Activated T-helper 2 cell treated with anti-CD3 and anti-CD28 coated beads, Interferon-gamma antibody, Interleukin-2, Interleukin-4, amounts not matched to agents 10 μg/mL and 5 μg/mL and 100 μg/mL, durations not matched to agents 14 hours and 24 hours and 36 hours (primary cell): ENCODE results near the gene EIF4G1. TPM values are rescaled to one million over a fixed set of nuclear protein-coding genes. Genes with fewer than 3 reads are reported as not detected.

Experiments used
- DNase-seq: peaks from one replicate; pipeline ENCODE4 v3.0.0; 2021; ENCODE audit warnings: low spot score
- H3K27ac Mint-ChIP-seq: one replicate; pipeline ENCODE4 v1.8.0; 2021; ENCODE audit warnings: mixed read lengths
- H3K27me3 Mint-ChIP-seq: one replicate; pipeline ENCODE4 v1.8.0; 2021; ENCODE audit warnings: low read depth, mixed read lengths
- H3K36me3 Mint-ChIP-seq: one replicate; pipeline ENCODE4 v1.8.0; 2021; ENCODE audit warnings: low read depth, mixed read lengths
- H3K4me1 Mint-ChIP-seq: one replicate; pipeline ENCODE4 v1.8.0; 2021; ENCODE audit warnings: low read depth, mixed read lengths
- H3K4me3 Mint-ChIP-seq: one replicate; pipeline ENCODE4 v1.8.0; 2021; ENCODE audit warnings: low read depth, mild to moderate bottlenecking, moderate library complexity, mixed read lengths
- H3K9me3 Mint-ChIP-seq: one replicate; pipeline ENCODE4 v1.8.0; 2021; ENCODE audit warnings: mixed read lengths
- intact Hi-C: fragments of 100-400 bp; cut with micrococcal nuclease; formaldehyde crosslinking; loops from one replicate; pipeline ENCODE4 v1.15.1; 2023
- total RNA-seq: library from RNA; stranded (reverse); gene quantifications from 2 replicates; pipeline ENCODE4 v1.2.3, GENCODE V29; 2022

EIF4G1 gene
- total RNA-seq, 1 donor from 2014 or later: 628 TPM

GRCh38 chr3:184360929-184361531 lies 46.6 kb downstream of the EIF4G1 start:
- H3K4me1 Mint-ChIP-seq: peaks cover 14% of the 10 kb centered on the region
- peak overlapping the region; percentile 83 for H3K4me3 Mint-ChIP-seq
- H3K27ac Mint-ChIP-seq: peak overlapping the region; percentile 71
- H3K36me3 Mint-ChIP-seq: peaks cover 22% of the 10 kb centered on the region
- no peaks in the 10 kb centered on the region for H3K27me3 Mint-ChIP-seq
- no peak for DNase-seq
- intact Hi-C loops: loop anchor here (5.0 kb wide), 1 partner anchor 351 kb away; the partner anchor contains the start of gene MAGEF1
- H3K9me3 Mint-ChIP-seq: no peaks in the 10 kb centered on the region

- Mint-ChIP-seq H3K9me3 (no peaks in the 10 kb centered on the region), H3K36me3 (peaks cover 25% of the 10 kb centered on the region), H3K4me3 (peak within 1 kb of the TSS; percentile 90), H3K27me3 (no peaks in the 10 kb centered on the region), H3K27ac (peak within 1 kb of the TSS; percentile 94), H3K4me1 (peaks cover 15% of the 10 kb centered on the region)
- peak; percentile 51 for DNase-seq
- intact Hi-C loops: loop anchor here (5.0 kb wide), 1 partner anchor 351 kb away; the partner anchor contains the start of gene MAGEF1
These were observed 47.1 kb downstream of the EIF4G1 start, which contains the start of the genes CLCN2 and POLR2H for GRCh38 chr3:184361532-184361931. Gene CLCN2, minus strand, starts transcription at chr3:184361605. Its CDS starts 126 bp downstream, at chr3:184361479. Gene POLR2H, plus strand, starts transcription at chr3:184361710. Its CDS starts 1,783 bp downstream, at chr3:184363493.

DNA sequence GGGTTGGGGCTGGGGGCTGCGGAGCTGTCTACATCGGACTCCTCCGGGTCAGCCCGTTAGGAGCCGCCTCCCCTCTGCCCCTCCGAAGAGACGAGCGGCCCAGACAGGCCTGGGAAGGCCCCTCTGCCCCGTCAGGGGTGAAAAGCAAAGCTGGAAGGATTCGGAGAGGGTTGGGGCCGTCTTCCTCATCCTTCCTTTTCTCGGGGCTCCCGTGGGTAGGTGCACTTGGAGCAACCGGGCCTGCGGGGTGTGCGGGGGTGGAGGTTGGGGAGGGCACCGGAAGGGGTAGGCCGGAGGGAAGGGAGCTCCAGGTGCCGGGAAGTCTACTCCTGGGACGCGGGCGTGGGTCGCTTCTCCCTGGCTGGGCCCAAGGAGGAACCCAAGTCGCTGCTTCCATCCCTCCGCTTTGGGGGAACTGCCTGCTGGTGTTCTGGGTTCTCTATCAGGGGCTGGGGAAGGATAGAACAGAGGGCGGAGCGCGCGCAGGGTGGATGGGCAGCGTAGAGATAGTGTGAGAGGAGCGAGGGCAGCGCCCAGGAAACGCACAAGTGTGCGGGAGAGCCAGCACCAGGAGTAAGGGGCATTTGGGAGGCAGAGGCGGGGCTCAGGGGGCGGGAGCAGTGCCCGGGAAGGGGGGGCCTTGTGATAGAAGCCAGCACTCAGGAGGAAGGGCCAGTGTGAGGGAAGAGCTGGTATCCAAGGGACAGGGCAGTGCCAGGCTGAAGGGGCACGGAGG lies 47.7 kb downstream of the EIF4G1 start:
- peaks cover 31% of the 10 kb centered on the region for H3K36me3 Mint-ChIP-seq
- intact Hi-C loops: loop anchor here (1.0 to 5.0 kb wide), 3 partner anchors 163 to 350 kb away; partner anchors contain the start of gene MAGEF1

DNA sequence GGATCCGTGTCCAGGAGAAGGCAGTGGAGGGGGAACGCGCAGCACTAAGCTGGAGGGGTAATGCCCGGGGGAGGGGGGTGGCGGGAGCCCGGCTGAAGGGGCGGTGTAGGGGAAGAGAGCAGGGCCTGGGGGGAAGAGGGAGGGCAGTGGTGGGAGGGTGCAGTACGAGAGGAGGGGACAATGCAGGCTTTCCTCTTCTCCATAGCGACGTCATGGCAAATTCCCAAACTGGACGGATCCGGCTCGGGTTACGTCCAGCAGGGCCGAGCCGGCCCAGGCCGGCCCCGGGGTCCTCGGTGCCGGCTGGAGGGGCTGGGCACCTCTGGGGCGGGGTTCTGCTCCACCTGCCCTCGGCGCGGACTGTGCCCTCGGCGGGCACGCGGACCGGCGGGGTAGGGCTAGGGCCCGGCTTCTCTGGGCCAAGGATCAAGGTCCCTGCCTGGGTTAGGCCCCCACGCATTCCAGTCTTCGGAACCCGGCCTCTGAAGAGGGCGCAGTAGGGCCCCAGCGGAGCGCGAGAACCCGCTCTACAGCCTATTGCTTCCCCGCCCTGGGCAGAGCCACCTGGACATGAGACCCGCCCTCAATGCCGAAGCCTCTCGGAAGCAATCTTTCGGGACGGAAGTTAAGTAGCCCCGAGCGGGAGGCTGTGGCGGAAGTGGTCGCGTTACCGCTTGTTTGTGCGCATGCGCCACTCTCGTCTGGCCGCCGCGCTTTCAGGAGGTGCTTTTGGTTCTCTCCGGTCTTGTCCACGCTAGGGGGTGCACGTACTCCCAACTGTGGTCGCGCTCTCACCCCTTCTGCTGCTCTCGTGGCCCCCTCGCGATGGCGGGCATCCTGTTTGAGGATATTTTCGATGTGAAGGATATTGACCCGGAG lies 48.5 kb downstream of the EIF4G1 start:
- Mint-ChIP-seq H3K4me1 (peaks cover 22% of the 10 kb centered on the region), H3K9me3 (no peaks in the 10 kb centered on the region), H3K27me3 (no peaks in the 10 kb centered on the region), H3K36me3 (peaks cover 38% of the 10 kb centered on the region), H3K27ac (peak overlapping the region; percentile 97), H3K4me3 (peak overlapping the region; percentile 100)
- peak; percentile 96 for DNase-seq
- intact Hi-C loops: loop anchor here (1.0 to 5.0 kb wide), 6 partner anchors 29 to 349 kb away; partner anchors contain the start of genes EEF1AKMT4, EIF4G1 and MAGEF1

More for the DNA sequence above, 47.7 kb downstream of the EIF4G1 start:
- Mint-ChIP-seq H3K9me3 (no peaks in the 10 kb centered on the region), H3K27ac (peak overlapping the region; percentile 94), H3K4me1 (peaks cover 18% of the 10 kb centered on the region), H3K4me3 (peak overlapping the region; percentile 90), H3K27me3 (no peaks in the 10 kb centered on the region)
- peak; percentile 34 for DNase-seq

GRCh38 chr3:184366619-184367289 lies 52.3 kb downstream of the EIF4G1 start:
- no peak overlapping the region for H3K27ac Mint-ChIP-seq
- no peaks in the 10 kb centered on the region for H3K27me3 Mint-ChIP-seq
- DNase-seq: no peak
- peaks cover 23% of the 10 kb centered on the region for H3K4me1 Mint-ChIP-seq
- no peaks in the 10 kb centered on the region for H3K9me3 Mint-ChIP-seq
- intact Hi-C loops: no loop called here
- no peak overlapping the region for H3K4me3 Mint-ChIP-seq
- H3K36me3 Mint-ChIP-seq: peaks cover 64% of the 10 kb centered on the region

DNA sequence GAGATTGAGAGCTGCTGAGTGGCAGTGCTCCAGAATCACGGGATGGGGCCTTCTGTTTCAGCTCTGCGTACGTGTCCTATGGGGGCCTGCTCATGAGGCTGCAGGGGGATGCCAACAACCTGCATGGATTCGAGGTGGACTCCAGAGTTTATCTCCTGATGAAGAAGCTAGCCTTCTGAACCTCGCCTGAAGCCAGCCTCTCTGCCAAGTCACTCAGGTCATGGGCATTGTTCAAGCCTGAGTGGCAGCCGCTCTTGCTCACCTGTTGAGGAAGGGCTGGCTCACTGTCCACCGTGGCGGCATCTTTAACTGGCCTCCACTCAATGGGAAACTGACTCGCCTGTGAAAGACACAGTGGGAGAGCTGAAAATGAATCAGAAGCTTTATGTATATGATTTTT lies 53.7 kb downstream of the EIF4G1 start:
- DNase-seq: no peak
- Mint-ChIP-seq H3K9me3 (no peaks in the 10 kb centered on the region), H3K4me1 (peaks cover 24% of the 10 kb centered on the region), H3K27ac (no peak overlapping the region), H3K4me3 (no peak overlapping the region), H3K27me3 (no peaks in the 10 kb centered on the region), H3K36me3 (peaks cover 64% of the 10 kb centered on the region)
- intact Hi-C loops: no loop called here

- Mint-ChIP-seq H3K4me3 (no peak overlapping the region), H3K9me3 (no peaks in the 10 kb centered on the region), H3K4me1 (peaks cover 24% of the 10 kb centered on the region), H3K36me3 (peaks cover 59% of the 10 kb centered on the region), H3K27ac (no peak overlapping the region), H3K27me3 (peaks cover 1% of the 10 kb centered on the region)
- intact Hi-C loops: no loop called here
- no peak for DNase-seq
These were observed 54.3 kb downstream of the EIF4G1 start for GRCh38 chr3:184368586-184369183.

- intact Hi-C loops: loop anchor here (1.0 to 5.0 kb wide), 3 partner anchors 96 to 173 kb away; no protein-coding TSS in a partner anchor
- no peak overlapping the region for H3K27ac Mint-ChIP-seq
- H3K4me3 Mint-ChIP-seq: no peak overlapping the region
- peaks cover 12% of the 10 kb centered on the region for H3K4me1 Mint-ChIP-seq
- peaks cover 19% of the 10 kb centered on the region for H3K27me3 Mint-ChIP-seq
- no peaks in the 10 kb centered on the region for H3K9me3 Mint-ChIP-seq
- DNase-seq: peak; percentile 52
- peaks cover 38% of the 10 kb centered on the region for H3K36me3 Mint-ChIP-seq
These were observed 57.2 kb downstream of the EIF4G1 start for GRCh38 chr3:184371570-184372018.

- Mint-ChIP-seq H3K27me3 (peaks cover 25% of the 10 kb centered on the region), H3K4me1 (peaks cover 9% of the 10 kb centered on the region), H3K9me3 (no peaks in the 10 kb centered on the region), H3K36me3 (peaks cover 31% of the 10 kb centered on the region), H3K4me3 (no peak overlapping the region), H3K27ac (no peak overlapping the region)
- intact Hi-C loops: loop anchor here (5.0 kb wide), 1 partner anchor 95 kb away; no protein-coding TSS in a partner anchor
- no peak for DNase-seq
These were observed 58.0 kb downstream of the EIF4G1 start for GRCh38 chr3:184372296-184372821.

GRCh38 chr3:184372911-184373310 lies 58.5 kb downstream of the EIF4G1 start:
- Mint-ChIP-seq H3K9me3 (no peaks in the 10 kb centered on the region), H3K4me3 (no peak overlapping the region), H3K4me1 (peaks cover 6% of the 10 kb centered on the region), H3K27me3 (peaks cover 31% of the 10 kb centered on the region), H3K36me3 (peaks cover 26% of the 10 kb centered on the region), H3K27ac (no peak overlapping the region)
- no peak for DNase-seq
- intact Hi-C loops: loop anchor here (5.0 kb wide), 1 partner anchor 94 kb away; no protein-coding TSS in a partner anchor

GRCh38 chr3:184373422-184373821 lies 59.0 kb downstream of the EIF4G1 start:
- Mint-ChIP-seq H3K36me3 (peaks cover 21% of the 10 kb centered on the region), H3K27me3 (peaks cover 36% of the 10 kb centered on the region), H3K9me3 (no peaks in the 10 kb centered on the region), H3K4me1 (peaks cover 5% of the 10 kb centered on the region), H3K4me3 (no peak overlapping the region), H3K27ac (no peak overlapping the region)
- intact Hi-C loops: loop anchor here (5.0 kb wide), 1 partner anchor 94 kb away; no protein-coding TSS in a partner anchor
- DNase-seq: no peak
